Smooth muscle cell (in vitro differentiated cells): ENCODE measurements around the gene PCDHB8. TPM values are rescaled to one million over a fixed set of nuclear protein-coding genes. Genes with fewer than 3 reads are reported as not detected.
"Not testable (repeated sequence)": the region's sequence is repeated elsewhere in the genome, so short reads cannot be mapped to it uniquely, and the experiment has no call there.

Source experiments
- DNase-seq: peaks from one replicate; lab custom pipeline; 2025; ENCODE audit not compliant: unreplicated experiment; lab: John Stamatoyannopoulos, UW
- H2AFZ ChIP-seq: fragments of 200-600 bp; sonication (generic); 2 replicates; pipeline ENCODE4 v1.6.0; 2016; ENCODE audit warnings: antibody characterized with exemption, low read depth, mild to moderate bottlenecking
- H3F3A ChIP-seq: fragments of 200-600 bp; sonication (generic); 2 replicates; pipeline ENCODE4 v1.6.0; 2017; ENCODE audit warnings: antibody characterized with exemption, low read depth
- H3K27ac ChIP-seq: fragments of 200-600 bp; sonication (generic); 2 replicates; pipeline ENCODE4 v1.5.1; 2016; ENCODE audit warnings: low read depth, mild to moderate bottlenecking
- H3K27me3 ChIP-seq: fragments of 200-600 bp; sonication (generic); 2 replicates; pipeline ENCODE4 v1.6.1; 2016; ENCODE audit warnings: low read depth, mild to moderate bottlenecking
- H3K36me3 ChIP-seq: fragments of 200-600 bp; sonication (generic); 2 replicates; pipeline ENCODE4 v1.5.1; 2016; ENCODE audit warnings: low read depth
- H3K4me1 ChIP-seq: fragments of 200-600 bp; sonication (generic); 2 replicates; pipeline ENCODE4 v1.5.1; 2016; ENCODE audit warnings: low read depth
- H3K4me2 ChIP-seq: fragments of 200-600 bp; sonication (generic); 2 replicates; pipeline ENCODE4 v1.6.0; 2016; ENCODE audit warnings: mild to moderate bottlenecking
- H3K4me3 ChIP-seq: fragments of 200-600 bp; sonication (generic); 2 replicates; pipeline ENCODE4 v1.5.1; 2016; ENCODE audit warnings: mild to moderate bottlenecking
- H3K79me2 ChIP-seq: fragments of 200-600 bp; sonication (generic); 2 replicates; pipeline ENCODE4 v1.6.0; 2016; ENCODE audit warnings: low read depth, mild to moderate bottlenecking
- H3K9ac ChIP-seq: fragments of 200-600 bp; sonication (generic); 2 replicates; pipeline ENCODE4 v1.6.0; 2016; ENCODE audit warnings: low read depth
- H3K9me3 ChIP-seq: fragments of 200-600 bp; sonication (generic); replicated peaks from 2 replicates; pipeline ENCODE4 v1.5.1; 2016; ENCODE audit warnings: low read depth
- H4K20me1 ChIP-seq: fragments of 200-600 bp; sonication (generic); 2 replicates; pipeline ENCODE4 v1.6.0; 2016; ENCODE audit warnings: low read depth
- CTCF ChIP-seq: fragments of 200-600 bp; sonication (generic); IDR thresholded peaks from 2 replicates; pipeline ENCODE4 v1.5.1; 2017; ENCODE audit warnings: borderline replicate concordance, mild to moderate bottlenecking, antibody characterized with exemption; ENCODE audit not compliant: insufficient read depth, poor library complexity, severe bottlenecking
- WGBS: methylation state at CpG from one replicate; pipeline ENCODE4 v1.1.7; 2016; ENCODE audit warnings: low lambda C conversion rate; 5-methylcytosine and 5-hydroxymethylcytosine counted together
- polyA plus RNA-seq: library from polyadenylated mRNA; unstranded; fragments of >200 nt; fragmentation: Nextera tagmentation; extraction: Ambion mirVana; gene quantifications from 2 replicates; pipeline ENCODE4 v1.2.1, GENCODE V29; 2016
- total RNA-seq: library from RNA; depleted of rRNA; stranded (reverse); fragments of >200 nt; gene quantifications from 2 replicates; pipeline ENCODE4 v1.2.3, GENCODE V29; 2014

Gene PCDHB8
- total and polyA plus RNA-seq, 2 experiments from 2014 or later = 0.90 to 1.1 TPM

DNA sequence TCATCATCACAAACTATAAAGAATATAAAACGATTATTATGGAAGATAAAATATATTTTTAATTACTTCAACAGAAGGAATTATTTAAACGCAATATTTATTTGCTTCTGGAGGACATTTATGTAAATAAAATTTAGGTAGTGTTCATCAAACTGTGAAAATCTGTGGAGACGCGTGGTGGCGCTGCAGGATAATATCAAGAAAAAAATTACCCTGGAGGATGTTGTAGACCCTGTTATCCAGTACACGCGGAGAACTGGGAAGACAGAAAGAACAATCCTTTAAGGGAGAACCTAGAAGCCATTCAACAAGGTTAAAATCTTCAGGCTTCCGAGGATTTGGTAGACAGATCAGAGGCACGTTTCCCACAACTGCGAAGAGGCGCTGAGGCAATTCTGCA, 30.9 kb downstream of the PCDHB8 start, which contains the start of gene PCDHB12:
PCDHB12 (plus strand) TSS at position 242 of the 400 bp plus-strand sequence. CDS start 189 bp downstream, outside the sequence.
- H4K20me1 ChIP-seq = no peaks in the 10 kb centered on the region
- no peaks in the 10 kb centered on the region for H3K4me1 ChIP-seq
- H3K4me3 ChIP-seq = no peak within 1 kb of the TSS
- H3K27me3 ChIP-seq = no peaks in the 10 kb centered on the region
- peak; percentile 23 for TF ChIP-seq CTCF
- WGBS = 58% methylated on average over 11 of the region's 11 CpGs
- H3F3A ChIP-seq = no peaks in the 10 kb centered on the region
- no peak within 1 kb of the TSS for H3K9ac ChIP-seq
- H3K79me2 ChIP-seq = no peaks in the 10 kb centered on the region
- no peak within 1 kb of the TSS for H2AFZ ChIP-seq
- no peak for DNase-seq
- no peaks in the 10 kb centered on the region for H3K36me3 ChIP-seq
- H3K9me3 ChIP-seq = peaks cover 2% of the 10 kb centered on the region
- H3K4me2 ChIP-seq = no peak within 1 kb of the TSS
- H3K27ac ChIP-seq = no peak within 1 kb of the TSS

DNA sequence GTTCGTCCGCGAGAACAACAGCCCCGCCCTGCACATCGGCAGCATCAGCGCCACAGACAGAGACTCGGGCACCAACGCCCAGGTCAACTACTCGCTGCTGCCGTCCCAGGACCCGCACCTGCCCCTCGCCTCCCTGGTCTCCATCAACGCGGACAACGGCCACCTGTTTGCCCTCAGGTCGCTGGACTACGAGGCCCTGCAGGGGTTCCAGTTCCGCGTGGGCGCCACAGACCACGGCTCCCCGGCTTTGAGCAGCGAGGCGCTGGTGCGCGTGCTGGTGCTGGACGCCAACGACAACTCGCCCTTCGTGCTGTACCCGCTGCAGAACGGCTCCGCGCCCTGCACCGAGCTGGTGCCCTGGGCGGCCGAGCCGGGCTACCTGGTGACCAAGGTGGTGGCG, 32.7 kb downstream of the PCDHB8 start:
- not testable (repeated sequence) for H3F3A ChIP-seq, H3K4me2 ChIP-seq, H3K27ac ChIP-seq, H3K9me3 ChIP-seq, H3K4me3 ChIP-seq, H3K9ac ChIP-seq, H2AFZ ChIP-seq, H3K4me1 ChIP-seq, H3K36me3 ChIP-seq, H3K79me2 ChIP-seq, DNase-seq, H4K20me1 ChIP-seq, H3K27me3 ChIP-seq
- WGBS = 96% methylated on average over 39 of the region's 39 CpGs

DNA sequence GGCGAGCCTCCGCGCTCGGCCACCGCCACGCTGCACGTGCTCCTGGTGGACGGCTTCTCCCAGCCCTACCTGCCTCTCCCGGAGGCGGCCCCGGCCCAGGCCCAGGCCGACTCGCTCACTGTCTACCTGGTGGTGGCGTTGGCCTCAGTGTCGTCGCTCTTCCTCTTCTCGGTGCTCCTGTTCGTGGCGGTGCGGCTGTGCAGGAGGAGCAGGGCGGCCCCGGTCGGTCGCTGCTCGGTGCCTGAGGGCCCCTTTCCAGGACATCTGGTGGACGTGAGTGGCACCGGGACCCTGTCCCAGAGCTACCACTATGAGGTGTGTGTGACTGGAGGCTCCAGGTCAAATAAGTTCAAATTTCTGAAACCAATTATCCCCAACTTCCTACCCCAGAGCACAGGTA, 33.3 kb downstream of the PCDHB8 start:
- H3F3A ChIP-seq, H3K9ac ChIP-seq, H4K20me1 ChIP-seq, H3K27ac ChIP-seq, H3K4me3 ChIP-seq, H3K4me2 ChIP-seq, DNase-seq, H2AFZ ChIP-seq, H3K4me1 ChIP-seq, H3K27me3 ChIP-seq, H3K79me2 ChIP-seq, H3K9me3 ChIP-seq, H3K36me3 ChIP-seq: not testable (repeated sequence)
- 95% methylated on average over 21 of the region's 27 CpGs for WGBS

DNA sequence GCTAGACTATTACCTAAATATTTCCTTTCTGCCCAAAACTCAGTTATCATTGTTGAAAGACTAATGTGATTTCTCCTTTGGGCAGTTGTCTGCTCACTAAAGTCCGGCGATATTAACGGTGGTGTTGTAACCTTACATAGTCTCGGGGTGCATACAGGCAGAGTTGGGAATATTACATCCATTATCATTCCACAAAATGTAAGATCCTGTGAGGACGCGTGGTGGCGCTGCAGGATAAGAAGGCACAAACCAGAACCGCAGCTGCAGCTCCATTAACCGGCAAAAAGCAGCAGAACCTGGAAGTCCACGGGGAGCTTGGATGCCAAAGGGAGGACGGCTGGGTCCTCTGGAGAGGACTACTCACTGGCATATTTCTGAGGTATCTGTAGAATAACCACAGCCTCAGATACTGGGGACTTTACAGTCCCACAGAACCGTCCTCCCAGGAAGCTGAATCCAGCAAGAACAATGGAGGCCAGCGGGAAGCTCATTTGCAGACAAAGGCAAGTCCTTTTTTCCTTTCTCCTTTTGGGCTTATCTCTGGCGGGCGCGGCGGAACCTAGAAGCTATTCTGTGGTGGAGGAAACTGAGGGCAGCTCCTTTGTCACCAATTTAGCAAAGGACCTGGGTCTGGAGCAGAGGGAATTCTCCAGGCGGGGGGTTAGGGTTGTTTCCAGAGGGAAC, 36.2 kb downstream of the PCDHB8 start, which contains the start of gene PCDHB13:
PCDHB13 (plus strand) TSS at position 264 of the 684 bp plus-strand sequence; CDS start at position 469, 205 bp downstream.
- not testable (repeated sequence) for H2AFZ ChIP-seq, DNase-seq, H3K4me2 ChIP-seq, H3K27ac ChIP-seq, H3K79me2 ChIP-seq, H3K9me3 ChIP-seq, H4K20me1 ChIP-seq, H3K36me3 ChIP-seq, H3K27me3 ChIP-seq, H3K4me1 ChIP-seq, H3F3A ChIP-seq, H3K9ac ChIP-seq
- H3K4me3 ChIP-seq = peak within 1 kb of the TSS; percentile 39
- peak; percentile 29 for TF ChIP-seq CTCF
- WGBS = 38% methylated on average over 13 of the region's 18 CpGs

DNA sequence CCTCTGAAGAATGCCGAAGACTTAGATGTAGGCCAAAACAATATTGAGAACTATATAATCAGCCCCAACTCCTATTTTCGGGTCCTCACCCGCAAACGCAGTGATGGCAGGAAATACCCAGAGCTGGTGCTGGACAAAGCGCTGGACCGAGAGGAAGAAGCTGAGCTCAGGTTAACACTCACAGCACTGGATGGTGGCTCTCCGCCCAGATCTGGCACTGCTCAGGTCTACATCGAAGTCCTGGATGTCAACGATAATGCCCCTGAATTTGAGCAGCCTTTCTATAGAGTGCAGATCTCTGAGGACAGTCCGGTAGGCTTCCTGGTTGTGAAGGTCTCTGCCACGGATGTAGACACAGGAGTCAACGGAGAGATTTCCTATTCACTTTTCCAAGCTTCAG, 37.0 kb downstream of the PCDHB8 start:
- not testable (repeated sequence) for H3K9me3 ChIP-seq, H3K4me3 ChIP-seq, H3K27me3 ChIP-seq, H4K20me1 ChIP-seq, DNase-seq, H3F3A ChIP-seq, H3K4me1 ChIP-seq, H3K4me2 ChIP-seq, H3K27ac ChIP-seq, H2AFZ ChIP-seq, H3K79me2 ChIP-seq, H3K36me3 ChIP-seq, H3K9ac ChIP-seq
- 98% methylated on average over 12 of the region's 12 CpGs for WGBS

DNA sequence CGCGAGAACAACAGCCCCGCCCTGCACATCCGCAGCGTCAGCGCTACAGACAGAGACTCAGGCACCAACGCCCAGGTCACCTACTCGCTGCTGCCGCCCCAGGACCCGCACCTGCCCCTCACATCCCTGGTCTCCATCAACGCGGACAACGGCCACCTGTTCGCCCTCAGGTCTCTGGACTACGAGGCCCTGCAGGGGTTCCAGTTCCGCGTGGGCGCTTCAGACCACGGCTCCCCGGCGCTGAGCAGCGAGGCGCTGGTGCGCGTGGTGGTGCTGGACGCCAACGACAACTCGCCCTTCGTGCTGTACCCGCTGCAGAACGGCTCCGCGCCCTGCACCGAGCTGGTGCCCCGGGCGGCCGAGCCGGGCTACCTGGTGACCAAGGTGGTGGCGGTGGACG, 37.9 kb downstream of the PCDHB8 start:
- H3K9me3 ChIP-seq, H3K4me3 ChIP-seq, H2AFZ ChIP-seq, H3K79me2 ChIP-seq, H3K4me2 ChIP-seq, DNase-seq, H3K27ac ChIP-seq, H4K20me1 ChIP-seq, H3K9ac ChIP-seq, H3K36me3 ChIP-seq, H3F3A ChIP-seq, H3K4me1 ChIP-seq, H3K27me3 ChIP-seq: not testable (repeated sequence)
- 97% methylated on average over 28 of the region's 40 CpGs for WGBS

- not testable (repeated sequence) for H4K20me1 ChIP-seq, H3K36me3 ChIP-seq, H2AFZ ChIP-seq, H3K4me2 ChIP-seq, H3K27ac ChIP-seq, H3F3A ChIP-seq, H3K27me3 ChIP-seq, H3K79me2 ChIP-seq, H3K9ac ChIP-seq, H3K9me3 ChIP-seq, H3K4me1 ChIP-seq, DNase-seq, H3K4me3 ChIP-seq
- 97% methylated on average over 15 of the region's 26 CpGs for WGBS
Measured at GRCh38 chr5:141216035-141216434, 38.4 kb downstream of the PCDHB8 start.
